Stimulated activated CD4-positive, alpha-beta T cell treated with anti-CD3 and anti-CD28 coated beads, Interleukin-15, amount 100 ng/mL, for 24 hours (primary cell): ENCODE data around the gene TRIM7.
A peak's percentile ranks its signal among the peaks of the same experiment; 100 is the strongest.
"Not testable (repeated sequence)": the region's sequence is repeated elsewhere in the genome, so short reads cannot be mapped to it uniquely, and the experiment has no call there.

Experiments used
- DNase-seq: peaks from one replicate; pipeline ENCODE4 v3.0.0-alpha.2; 2020

Gene TRIM7

GRCh38 chr5:181190711-181191525 is 14.1 kb downstream of the TRIM7 start:
- peak; percentile 68 for DNase-seq

- DNase-seq, result peak; percentile 58
These were observed 14.9 kb downstream of the TRIM7 start for GRCh38 chr5:181189962-181190710.

- DNase-seq, result peak; percentile 77
These were observed 15.5 kb downstream of the TRIM7 start for GRCh38 chr5:181189363-181189961.

DNA sequence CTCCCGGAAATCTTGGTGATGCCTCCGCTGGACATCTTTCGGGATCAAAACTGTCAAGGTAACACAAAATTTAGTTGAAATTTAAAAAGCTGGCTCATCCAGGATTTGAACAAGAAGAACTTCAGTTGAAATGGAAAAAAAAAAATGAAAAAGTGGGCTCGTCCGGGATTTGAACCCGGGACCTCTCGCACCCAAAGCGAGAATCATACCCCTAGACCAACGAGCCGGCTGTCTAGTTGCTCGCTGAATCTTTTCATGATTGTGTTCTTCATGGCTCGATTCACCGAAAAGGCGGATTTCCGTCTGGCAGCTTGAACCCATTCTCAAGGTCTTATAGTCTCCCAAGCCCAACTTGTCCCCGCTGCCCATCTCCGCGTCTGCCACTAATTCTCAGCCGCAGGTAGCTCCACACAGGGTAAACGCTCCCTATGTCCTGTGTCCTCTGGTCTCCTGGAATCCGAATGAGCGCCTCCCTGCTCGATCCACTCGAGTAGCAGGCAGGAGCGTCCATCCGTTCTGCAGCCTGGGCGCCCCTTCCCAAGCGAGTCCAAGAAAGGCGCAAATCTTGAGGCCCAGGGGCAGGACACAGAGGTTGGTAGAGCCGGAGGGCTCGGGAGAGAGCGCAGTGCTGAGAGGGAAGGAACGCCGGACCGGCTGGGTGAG is 16.2 kb downstream of the TRIM7 start:
- peak; percentile 82 for DNase-seq

- DNase-seq, result peak; percentile 86
These were observed 17.3 kb downstream of the TRIM7 start for GRCh38 chr5:181187500-181188213.

- DNase-seq, result no peak
These were observed 18.0 kb downstream of the TRIM7 start for GRCh38 chr5:181186986-181187499.

GRCh38 chr5:181186022-181186421 is 19.0 kb downstream of the TRIM7 start:
- DNase-seq, result no peak

DNA sequence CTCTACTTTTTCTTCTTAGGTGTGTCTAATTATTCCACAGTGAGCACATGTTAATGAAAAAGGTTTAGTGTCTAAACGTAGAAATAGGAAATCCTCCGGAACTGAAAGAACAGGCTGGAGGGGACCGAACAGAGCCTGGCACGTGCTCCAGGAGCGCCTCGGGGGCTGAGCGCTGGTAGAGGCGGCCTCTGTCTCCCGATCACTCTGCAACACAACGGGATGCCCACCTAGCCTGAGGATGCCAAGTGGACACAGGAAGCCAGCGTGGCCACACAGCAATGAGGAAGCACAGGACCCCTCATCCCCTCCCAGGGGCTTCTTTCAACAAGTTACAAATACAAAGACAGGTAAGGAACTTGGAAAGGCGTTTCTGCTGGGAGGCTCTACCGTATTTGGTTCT is 19.4 kb downstream of the TRIM7 start:
- no peak for DNase-seq

DNA sequence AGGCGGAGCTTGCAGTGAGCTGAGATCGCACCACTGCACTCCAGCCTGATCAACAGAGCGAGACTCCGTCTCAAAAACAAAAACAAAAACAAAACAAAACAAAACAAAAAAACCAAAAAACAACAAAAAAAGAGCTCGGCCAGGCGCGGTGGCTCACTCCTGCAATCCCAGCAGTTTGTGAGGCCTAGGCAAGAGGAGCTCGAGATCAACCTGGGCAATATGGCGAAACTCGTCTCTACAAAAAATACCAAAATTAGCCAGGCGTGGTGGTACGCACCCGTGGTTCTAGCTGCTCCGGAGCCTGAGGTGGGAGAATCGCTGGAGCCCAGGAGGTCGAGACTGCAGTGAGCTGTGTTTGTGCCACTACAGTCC is 20.2 kb downstream of the TRIM7 start:
- DNase-seq, result no peak

DNA sequence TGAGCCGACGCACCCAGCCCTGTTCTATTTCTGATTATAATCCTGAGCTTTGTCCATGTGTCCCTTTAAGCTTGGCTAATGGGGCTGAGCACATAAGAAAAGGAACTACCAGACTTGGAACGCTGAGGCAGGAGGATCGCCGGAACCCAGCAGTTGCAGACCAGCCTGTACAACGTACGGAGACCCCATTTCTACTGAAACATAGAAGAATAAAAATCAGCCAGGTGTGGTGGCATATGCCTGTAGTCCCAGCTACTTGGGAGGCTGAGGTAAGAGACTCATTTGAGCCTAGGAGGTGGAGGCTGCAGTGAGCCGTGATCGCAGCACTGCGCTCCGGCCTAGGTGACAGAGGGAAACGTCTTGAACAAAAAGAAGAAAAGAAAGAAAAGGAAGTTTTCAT is 22.3 kb downstream of the TRIM7 start:
- no peak for DNase-seq

DNA sequence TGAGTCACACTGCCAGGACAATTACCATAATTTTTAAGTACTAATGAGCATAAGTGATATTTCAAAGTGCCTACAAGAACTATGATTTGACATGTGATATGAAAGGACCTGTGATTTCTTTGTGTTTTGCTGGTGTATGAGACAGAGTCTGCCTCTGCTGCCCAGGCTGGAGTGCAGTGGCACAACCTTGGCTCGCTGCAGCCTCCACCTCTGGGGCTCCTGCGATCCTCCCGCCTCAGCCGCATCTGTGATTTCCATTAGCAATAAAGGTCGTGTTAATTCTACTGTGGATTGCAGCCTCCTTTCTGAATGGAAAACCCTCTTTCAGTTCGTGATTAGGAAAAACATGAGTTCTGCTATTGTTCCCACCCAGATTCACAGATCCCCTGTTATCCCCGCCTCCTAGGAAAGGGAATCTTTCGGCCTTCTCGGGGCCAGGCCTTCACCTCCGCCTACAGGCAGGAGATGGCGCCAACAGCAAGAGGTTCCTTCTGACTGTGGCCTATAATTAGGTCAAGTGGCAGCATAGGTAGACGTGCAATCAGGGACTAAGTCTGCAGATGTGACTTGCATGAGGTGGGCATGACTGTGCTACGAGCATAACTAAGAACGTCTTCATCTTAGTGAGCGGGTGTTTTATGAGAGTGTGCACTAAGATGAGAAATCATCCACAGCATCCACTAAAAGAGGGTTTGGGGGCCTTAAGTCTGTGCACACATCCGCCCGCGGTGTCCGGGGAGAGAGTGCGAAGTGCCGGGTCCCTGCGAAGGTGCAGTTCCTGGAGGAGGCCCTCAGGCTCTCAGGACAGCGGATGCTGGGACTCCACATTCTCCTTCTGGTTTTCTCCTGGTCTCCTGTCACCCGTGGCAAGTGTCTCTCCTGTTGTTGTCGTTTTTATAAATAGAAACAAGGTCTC is 23.1 kb downstream of the TRIM7 start:
- DNase-seq, result peak; percentile 61

- DNase-seq, result not testable (repeated sequence)
These were observed 27.4 kb downstream of the TRIM7 start for GRCh38 chr5:181177559-181177958.

DNA sequence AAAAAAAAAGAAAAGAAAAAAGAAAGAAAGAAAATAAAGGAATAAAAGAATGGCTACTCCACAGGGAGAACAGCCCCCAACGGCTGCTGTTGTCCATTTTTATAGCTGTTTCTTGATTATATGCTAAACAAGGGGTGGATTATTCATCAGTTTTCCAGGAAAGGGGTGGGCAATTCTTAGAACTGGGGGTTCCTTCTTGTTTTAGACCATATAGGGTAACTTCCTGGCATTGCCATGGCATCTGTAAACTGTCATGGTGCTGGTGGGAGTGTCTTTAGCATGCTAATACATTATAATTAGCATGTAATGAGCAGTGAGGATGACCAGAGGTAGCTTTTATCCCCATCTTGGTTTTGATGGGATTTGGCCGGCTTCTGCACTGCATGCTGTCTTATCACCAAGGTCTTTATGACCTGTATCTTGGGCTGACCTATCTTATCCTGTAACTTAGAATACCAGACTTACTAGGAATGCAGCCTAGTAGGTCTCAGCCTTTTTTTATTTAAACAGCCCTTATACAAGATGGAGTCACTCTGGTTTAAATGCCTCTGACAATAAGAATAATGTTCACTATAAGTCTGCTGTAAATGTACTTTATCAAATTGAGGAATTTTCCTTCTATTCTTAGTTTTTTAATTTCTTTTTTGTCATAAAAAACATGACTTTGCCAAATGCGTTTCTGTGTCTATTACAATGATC is 28.6 kb downstream of the TRIM7 start:
- no peak for DNase-seq

- DNase-seq, result peak; percentile 85
These were observed 31.3 kb downstream of the TRIM7 start for GRCh38 chr5:181173420-181174342.

- no peak for DNase-seq
These were observed 32.0 kb downstream of the TRIM7 start for GRCh38 chr5:181173027-181173419.

GRCh38 chr5:181171782-181172181 is 33.2 kb downstream of the TRIM7 start:
- no peak for DNase-seq

GRCh38 chr5:181170996-181171395 is 34.0 kb downstream of the TRIM7 start:
- no peak for DNase-seq

GRCh38 chr5:181170237-181170825 is 34.7 kb downstream of the TRIM7 start:
- no peak for DNase-seq
